HG02623 (cell line): ENCODE results near the gene TUBGCP6.

ENCODE experiments used
- ATAC-seq: cut with Tn5 transposase; IDR thresholded peaks from one replicate; pipeline ENCODE4 v1.9.1; 2021; ENCODE audit warnings: moderate library complexity; ENCODE audit not compliant: unreplicated experiment

TUBGCP6 gene

GRCh38 chr22:50198624-50199017 lies 46.2 kb downstream of the TUBGCP6 start:
- ATAC-seq, result no peak

DNA sequence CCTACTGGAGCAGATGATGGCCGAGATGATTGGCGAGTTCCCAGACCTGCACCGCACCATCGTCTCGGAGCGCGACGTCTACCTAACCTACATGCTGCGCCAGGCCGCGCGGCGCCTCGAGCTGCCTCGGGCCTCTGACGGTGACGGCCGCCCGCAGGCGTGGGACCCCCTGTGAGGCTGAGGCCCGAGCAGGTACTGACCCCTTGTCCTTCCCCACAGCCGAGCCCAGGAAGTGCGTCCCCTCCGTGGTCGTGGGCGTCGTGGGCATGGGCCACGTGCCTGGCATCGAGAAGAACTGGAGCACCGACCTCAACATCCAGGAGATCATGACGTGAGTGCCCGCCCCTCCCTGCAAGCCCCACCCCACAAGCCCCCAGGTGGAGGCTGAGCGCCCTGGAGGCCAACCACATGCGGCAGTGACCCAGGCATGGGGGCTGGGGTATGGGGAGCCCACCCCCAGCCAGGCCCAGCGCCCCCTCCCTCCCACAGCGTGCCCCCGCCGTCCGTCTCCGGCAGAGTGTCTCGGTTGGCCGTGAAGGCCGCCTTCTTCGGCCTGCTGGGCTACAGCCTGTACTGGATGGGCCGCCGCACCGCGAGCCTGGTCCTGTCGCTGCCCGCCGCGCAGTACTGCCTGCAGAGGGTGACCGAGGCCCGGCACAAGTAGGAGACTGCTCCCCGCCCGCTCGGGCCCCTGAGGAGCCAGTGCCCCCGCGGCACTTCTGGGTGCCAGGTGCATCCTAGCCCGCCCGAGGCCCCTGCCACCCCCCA lies 46.8 kb downstream of the TUBGCP6 start:
- no peak for ATAC-seq

DNA sequence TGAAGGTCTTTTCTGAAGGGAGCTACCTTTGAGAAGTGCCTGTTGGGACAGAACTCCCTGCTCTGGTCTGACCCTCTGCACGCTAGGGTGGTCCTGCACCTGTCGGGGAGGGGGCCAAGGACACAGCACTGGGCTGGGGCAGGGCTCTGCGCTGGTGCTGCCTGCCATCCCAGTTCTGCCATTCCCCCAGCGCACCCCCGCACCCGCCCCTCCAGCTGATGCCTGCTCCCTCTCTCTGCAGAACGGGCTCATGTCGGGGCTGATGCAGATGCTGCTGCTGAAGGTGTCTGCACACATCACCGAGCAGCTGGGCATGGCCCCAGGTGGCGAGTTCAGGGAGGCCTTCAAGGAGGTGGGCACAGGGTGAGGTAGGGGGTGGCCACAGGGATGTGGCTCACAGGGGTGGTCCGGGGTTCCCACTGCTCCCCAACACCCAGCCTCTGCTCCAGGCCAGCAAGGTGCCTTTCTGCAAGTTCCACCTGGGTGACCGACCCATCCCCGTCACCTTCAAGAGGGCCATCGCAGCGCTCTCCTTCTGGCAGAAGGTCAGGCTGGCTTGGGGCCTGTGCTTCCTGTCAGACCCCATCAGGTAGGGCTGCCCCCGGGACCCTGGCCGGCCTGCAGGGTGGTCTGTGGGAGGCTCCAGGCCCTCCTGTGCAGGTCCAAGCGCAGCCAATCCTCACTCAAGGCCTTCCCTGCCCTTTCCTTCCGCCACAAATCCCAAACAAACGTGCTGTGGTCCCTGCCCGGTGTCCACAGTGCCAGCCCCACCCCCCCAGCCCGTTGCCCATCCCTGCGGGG lies 47.6 kb downstream of the TUBGCP6 start:
- ATAC-seq, result no peak

- ATAC-seq, result no peak
Observed at GRCh38 chr22:50196256-50196655, 48.6 kb downstream of the TUBGCP6 start.

- ATAC-seq, result no peak
Observed at GRCh38 chr22:50194037-50194805, 50.6 kb downstream of the TUBGCP6 start.

GRCh38 chr22:50193621-50194020 lies 51.2 kb downstream of the TUBGCP6 start:
- ATAC-seq, result no peak

DNA sequence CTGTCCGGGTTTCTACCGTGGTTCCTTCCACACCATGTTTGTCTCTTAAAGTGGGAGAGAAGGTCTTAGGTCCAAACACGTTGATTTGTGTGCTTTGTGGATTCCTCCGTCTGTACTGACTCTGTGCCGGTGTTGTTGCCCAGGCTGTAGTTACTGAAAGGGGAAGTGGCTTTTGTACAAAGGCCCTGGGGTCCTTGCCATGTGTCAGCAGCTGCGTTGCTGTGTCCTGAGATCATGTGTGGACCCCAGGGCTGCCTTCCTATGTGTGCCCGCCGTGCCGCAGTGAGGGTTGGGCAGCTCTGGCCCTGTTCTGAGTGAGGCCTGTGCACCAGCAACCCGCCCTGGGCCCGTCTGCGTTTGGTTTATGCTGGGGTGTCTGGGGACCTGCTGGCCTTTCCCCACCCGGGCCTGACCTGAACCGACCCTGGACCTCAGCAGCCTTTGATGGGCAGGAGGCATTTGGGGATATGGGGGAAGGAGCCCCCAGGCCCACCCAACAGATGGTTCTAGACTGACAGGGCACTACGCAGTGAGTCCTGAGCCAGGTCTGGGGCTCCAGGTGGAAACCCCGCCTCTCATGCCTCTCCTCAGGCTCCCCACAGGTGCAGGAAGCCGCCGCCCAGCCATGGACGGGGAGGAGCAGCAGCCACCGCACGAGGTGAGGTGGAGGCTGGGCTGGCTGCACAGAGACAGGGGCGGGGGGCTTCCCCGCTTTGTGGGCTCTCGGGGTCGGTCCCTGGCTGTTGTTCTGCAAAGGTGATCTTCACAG lies 52.2 kb downstream of the TUBGCP6 start:
- no peak for ATAC-seq

GRCh38 chr22:50190941-50191741 lies 53.7 kb downstream of the TUBGCP6 start:
- no peak for ATAC-seq

GRCh38 chr22:50190182-50190940 lies 54.5 kb downstream of the TUBGCP6 start:
- no peak for ATAC-seq

- no peak for ATAC-seq
Observed at GRCh38 chr22:50189849-50190181, 55.0 kb downstream of the TUBGCP6 start.

- ATAC-seq, result no peak
Observed at GRCh38 chr22:50189184-50189848, 55.5 kb downstream of the TUBGCP6 start.

DNA sequence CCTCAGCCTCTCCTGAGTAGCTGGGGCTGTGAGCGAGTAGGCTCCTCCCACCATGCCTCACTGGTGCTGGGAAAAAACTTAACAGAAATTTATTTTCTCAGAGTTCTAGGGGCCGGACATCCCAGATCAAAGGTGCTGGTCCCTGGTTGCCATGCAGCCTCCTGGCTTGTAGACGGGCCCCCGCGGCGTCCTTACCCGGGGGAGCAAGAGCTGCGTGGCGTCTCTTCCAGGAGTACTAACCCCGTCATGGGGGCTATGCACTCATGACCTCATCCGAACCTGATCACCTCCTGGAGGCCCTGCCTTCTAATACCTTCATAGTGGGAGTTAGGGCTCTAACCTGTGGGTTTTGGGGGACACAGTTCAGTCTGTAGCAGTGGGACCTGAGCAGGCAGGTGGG lies 56.5 kb downstream of the TUBGCP6 start:
- ATAC-seq, result no peak

GRCh38 chr22:50186761-50187523 lies 57.9 kb downstream of the TUBGCP6 start:
- no peak for ATAC-seq

DNA sequence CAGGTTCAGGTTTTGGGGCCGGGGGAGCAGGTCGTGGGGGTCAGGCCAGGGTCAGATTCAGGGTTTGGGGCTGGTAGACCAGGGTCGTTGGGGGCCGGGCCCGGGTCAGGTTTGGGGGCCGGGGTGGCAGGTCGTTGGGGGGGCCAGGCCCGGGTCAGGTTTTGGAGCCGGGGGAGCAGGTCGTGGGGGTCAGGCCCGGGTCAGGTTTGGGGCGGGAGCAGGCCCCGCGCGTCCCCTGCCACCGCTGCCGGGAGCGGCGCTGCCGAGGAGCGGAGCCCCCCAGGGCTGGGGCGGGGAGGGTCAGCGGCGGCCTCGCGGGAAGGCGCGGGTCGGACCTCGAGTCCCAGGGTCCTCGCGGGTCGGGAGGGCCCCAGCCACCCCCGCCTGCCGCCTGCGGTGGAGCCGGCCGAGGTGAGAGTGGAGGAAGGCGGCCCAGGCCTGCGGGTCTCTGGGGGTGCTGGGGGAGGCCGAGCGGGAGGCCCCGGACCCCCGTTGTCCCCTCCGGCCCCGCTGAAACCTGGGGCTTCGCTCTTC lies 58.6 kb downstream of the TUBGCP6 start:
- ATAC-seq, result no peak

DNA sequence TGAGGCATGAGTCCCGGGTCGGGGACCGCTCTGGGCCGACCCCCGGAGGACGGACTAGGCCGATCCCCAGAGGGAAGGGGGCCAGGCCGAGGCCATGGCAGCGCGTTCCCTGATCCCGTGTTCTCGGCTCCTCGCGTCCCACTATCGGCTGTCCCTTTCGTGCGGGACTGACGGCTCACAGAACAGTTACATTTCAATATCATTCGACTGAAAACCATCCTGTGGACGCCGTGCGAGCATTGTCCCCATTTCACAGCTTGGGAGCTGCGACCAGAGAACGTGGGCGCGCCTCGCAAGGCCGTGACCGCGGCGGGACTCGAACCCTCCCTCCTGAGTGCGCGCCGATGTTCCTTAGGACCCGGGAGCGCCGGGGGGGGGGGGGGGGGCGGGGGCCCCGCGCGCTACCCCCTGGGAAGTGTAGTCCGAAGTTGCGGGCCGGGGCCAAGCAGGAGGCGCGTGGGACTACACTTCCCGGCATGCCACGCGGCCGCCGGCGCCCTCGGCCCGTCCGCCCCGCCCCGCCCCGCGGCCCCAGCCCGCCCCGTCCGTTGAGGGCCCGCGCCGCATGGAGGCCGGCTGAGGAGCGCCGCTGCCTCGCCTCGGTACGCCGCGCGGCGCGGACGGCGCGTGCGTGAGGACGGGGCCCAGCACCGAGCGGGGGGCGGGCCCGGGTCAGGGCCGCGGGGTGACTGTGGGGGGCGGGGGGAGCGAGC lies 59.3 kb downstream of the TUBGCP6 start, which contains the start of gene TRABD:
TRABD (plus strand) TSS at position 539 of the 713 bp plus-strand sequence. CDS start 7,148 bp downstream, outside the sequence.
- peak; percentile 39 for ATAC-seq

DNA sequence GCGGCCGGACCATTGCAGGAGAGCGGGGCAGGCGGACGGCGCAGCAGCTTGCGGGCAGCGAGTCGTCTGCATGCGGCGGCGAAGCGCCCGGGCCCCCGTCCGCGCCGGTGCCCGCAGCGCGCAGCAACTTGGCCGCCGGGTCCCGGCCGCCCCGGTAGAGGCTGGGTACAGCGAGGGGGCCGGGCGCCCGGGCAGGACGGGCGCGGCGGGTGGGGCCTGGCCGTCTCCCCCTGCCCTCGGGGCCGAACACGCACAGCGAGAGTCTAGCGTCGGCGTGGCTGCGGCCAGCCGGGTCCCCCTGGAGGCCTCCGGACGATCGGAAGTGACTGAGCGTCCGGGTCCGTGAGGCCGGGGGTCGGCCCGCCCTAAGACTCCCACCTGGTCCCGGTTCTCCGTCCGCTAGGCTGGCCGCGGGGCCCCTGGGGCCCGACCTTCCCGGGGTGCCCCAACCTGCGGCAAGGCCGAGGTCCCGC lies 59.9 kb downstream of the TUBGCP6 start:
- ATAC-seq, result no peak
